Tibial artery (tissue), 4 donors: ENCODE results near the gene FER.

ENCODE experiments used
- DNase-seq, 2 donors: peaks; one replicate each; pipeline ENCODE4 v3.0.0-alpha.2; 2019
- H3K27ac ChIP-seq, 2 donors: fragments of 200-600 bp; sonication (generic) in 1 of 2; 1 replicate in 1 of 2; 2 replicates in 1 of 2; pipeline ENCODE4 v1.5.1; 2018 to 2019; ENCODE audit warnings: mild to moderate bottlenecking in 1 of 2
- H3K27me3 ChIP-seq, 2 donors: fragments of 200-600 bp; sonication (generic) in 1 of 2; one replicate each; pipeline versions ENCODE4 v1.5.1 to v1.6.0; 2016 to 2019
- H3K36me3 ChIP-seq, 3 donors: fragments of 200-600 bp; sonication (generic) in 2 of 3; one replicate each; pipeline ENCODE4 v1.5.1; 2016 to 2019; ENCODE audit warnings: mild to moderate bottlenecking in 2 of 3
- H3K4me1 ChIP-seq, 4 donors: fragments of 200-600 bp; sonication (generic) in 2 of 4; 1 replicate in 3 of 4; 2 replicates in 1 of 4; pipeline ENCODE4 v1.5.1; 2016 to 2019
- H3K4me3 ChIP-seq, 2 donors: fragments of 200-600 bp; sonication (generic) in 1 of 2; 1 replicate in 1 of 2; 2 replicates in 1 of 2; pipeline ENCODE4 v1.5.1; 2018 to 2019; ENCODE audit warnings: mild to moderate bottlenecking in 2 of 2
- H3K9me3 ChIP-seq, 3 donors: fragments of 200-600 bp; sonication (generic) in 1 of 3; one replicate each; pipeline ENCODE4 v1.5.1; 2016 to 2019
- CTCF ChIP-seq, 2 experiments: fragments of 200-600 bp in 1 of 2; fragments of 450-650 bp in 1 of 2; IDR thresholded peaks; one replicate each; pipeline ENCODE4 v1.5.1; 2017 to 2019; ENCODE audit warnings: antibody characterized with exemption in 2 of 2, mild to moderate bottlenecking in 1 of 2, moderate library complexity in 1 of 2
- intact Hi-C: fragments of 100-400 bp; cut with DNase I; formaldehyde crosslinking; loops from one replicate; pipeline ENCODE4 v1.15.0; 2023; ENCODE audit warnings: low total_unique reads

Gene FER

DNA sequence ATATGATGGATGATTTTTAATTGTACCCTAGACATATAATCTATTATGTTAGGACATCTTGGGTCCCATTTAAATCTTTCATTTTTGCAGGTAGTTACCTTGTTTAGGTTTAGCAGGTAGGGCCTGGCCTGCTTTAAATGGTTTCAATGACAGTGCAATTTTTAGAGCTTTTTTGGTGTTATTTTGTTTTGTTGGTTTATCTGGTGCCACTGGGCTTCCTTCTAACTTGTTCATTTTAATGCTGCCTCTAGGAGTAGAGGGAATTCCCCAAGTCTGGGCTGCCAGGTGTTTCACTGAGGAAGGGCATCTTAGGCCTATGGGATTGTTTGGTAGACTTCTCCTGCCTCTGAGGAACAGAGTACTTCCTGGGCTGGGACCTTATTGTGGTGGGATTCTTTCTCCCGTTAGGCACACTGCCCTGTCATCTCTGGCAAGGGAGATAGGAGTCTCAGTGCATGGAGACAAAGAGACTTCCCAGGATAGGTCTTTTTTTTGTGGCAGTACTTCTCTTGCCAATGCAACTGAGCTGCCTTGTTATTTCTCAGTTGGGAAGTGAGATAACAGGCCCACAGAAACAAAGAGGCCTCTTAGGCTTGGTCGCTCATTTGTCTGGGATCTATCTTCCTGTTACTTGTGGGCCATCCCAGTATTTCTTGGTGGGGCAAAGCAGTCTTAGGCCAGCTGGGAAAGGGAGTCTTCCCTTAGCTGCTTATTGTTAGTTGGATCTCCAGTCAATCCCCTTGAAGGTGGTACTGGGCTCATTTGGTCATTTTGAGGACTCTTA is 282.9 kb downstream of the FER start:
- no peak for DNase-seq
- Histone ChIP-seq H3K4me3 (no peak overlapping the region), H3K27ac (no peak overlapping the region), H3K27me3 (no peaks in the 10 kb centered on the region), H3K4me1 (no peaks in the 10 kb centered on the region), H3K9me3 (no peaks in the 10 kb centered on the region), H3K36me3 (no peaks in the 10 kb centered on the region)
- no peak for TF ChIP-seq CTCF (IDR thresholded peaks at IDR 0.05)
- intact Hi-C loops: no loop called here

GRCh38 chr5:109034306-109034705 is 286.6 kb downstream of the FER start:
- TF ChIP-seq CTCF (IDR thresholded peaks at IDR 0.05): no peak
- Histone ChIP-seq H3K27me3 (no peaks in the 10 kb centered on the region), H3K4me3 (no peak overlapping the region), H3K36me3 (peaks cover 0 to 7% (median 0%) of the 10 kb centered on the region in 3 donors), H3K4me1 (no peaks in the 10 kb centered on the region), H3K27ac (no peak overlapping the region), H3K9me3 (no peaks in the 10 kb centered on the region)
- DNase-seq: no peak
- intact Hi-C loops: no loop called here

- no peaks in the 10 kb centered on the region for H3K27me3 ChIP-seq
- TF ChIP-seq CTCF (IDR thresholded peaks at IDR 0.05): no peak
Observed at GRCh38 chr5:109035436-109035835, 287.7 kb downstream of the FER start.

GRCh38 chr5:109038209-109038840 is 290.6 kb downstream of the FER start:
- TF ChIP-seq CTCF (IDR thresholded peaks at IDR 0.05): no peak
- no peaks in the 10 kb centered on the region for H3K9me3 ChIP-seq
- H3K36me3 ChIP-seq: peaks cover 0 to 7% (median 7%) of the 10 kb centered on the region in 3 donors
- no peak overlapping the region for H3K4me3 ChIP-seq
- no peak for DNase-seq
- no peak overlapping the region for H3K27ac ChIP-seq
- no peaks in the 10 kb centered on the region for H3K4me1 ChIP-seq
- intact Hi-C loops: no loop called here
- H3K27me3 ChIP-seq: no peaks in the 10 kb centered on the region

More at GRCh38 chr5:109035436-109035835, 287.7 kb downstream of the FER start:
- H3K27ac ChIP-seq: no peak overlapping the region
- H3K4me1 ChIP-seq: no peaks in the 10 kb centered on the region
- H3K9me3 ChIP-seq: no peaks in the 10 kb centered on the region
- no peak overlapping the region for H3K4me3 ChIP-seq
- peaks cover 0 to 7% (median 7%) of the 10 kb centered on the region in 3 donors for H3K36me3 ChIP-seq
- DNase-seq: no peak
- intact Hi-C loops: no loop called here

GRCh38 chr5:109041317-109041716 is 293.6 kb downstream of the FER start:
- Histone ChIP-seq H3K27ac (no peak overlapping the region), H3K4me3 (no peak overlapping the region), H3K4me1 (peaks cover 0 to 11% (median 0%) of the 10 kb centered on the region in 4 donors), H3K9me3 (no peaks in the 10 kb centered on the region), H3K36me3 (peaks cover 0 to 7% (median 7%) of the 10 kb centered on the region in 3 donors), H3K27me3 (no peaks in the 10 kb centered on the region)
- TF ChIP-seq CTCF (IDR thresholded peaks at IDR 0.05): no peak
- intact Hi-C loops: no loop called here
- DNase-seq: no peak
